WTC11 (cell line): ENCODE results near the gene EIF4G1. TPM values are rescaled to one million over a fixed set of nuclear protein-coding genes. Genes with fewer than 3 reads are reported as not detected.
A peak's percentile ranks its signal among the peaks of the same experiment; 100 is the strongest.

ENCODE experiments used
- ATAC-seq: fragments of 200-7000 bp; cut with Tn5 transposase; 2 replicates; pipeline ENCODE4 v1.10.0; 2021; ENCODE audit warnings: mild to moderate bottlenecking, moderate library complexity
- CTCF ChIA-PET: fragments of 300-600 bp; sonication (Branson Sonifier 250); formaldehyde crosslinking; loops from one replicate; lab custom pipeline; 2021; ENCODE audit warnings: antibody characterized with exemption; lab: Charles Lee
- POLR2A ChIA-PET: fragments of 350-600 bp; sonication (Branson Sonifier 250); formaldehyde crosslinking; loops from one replicate; lab custom pipeline; 2021; ENCODE audit warnings: antibody characterized with exemption; lab: Charles Lee
- DNase-seq: peaks from one replicate; pipeline ENCODE4 v3.0.0; 2021; ENCODE audit warnings: low spot score
- H3K27ac Mint-ChIP-seq: 2 replicates; pipeline ENCODE4 v1.8.0; 2021; ENCODE audit warnings: mixed read lengths
- H3K27me3 Mint-ChIP-seq: 2 replicates; pipeline ENCODE4 v1.8.0; 2021; ENCODE audit warnings: low read depth, mild to moderate bottlenecking, moderate library complexity, mixed read lengths
- H3K36me3 Mint-ChIP-seq: 2 replicates; pipeline ENCODE4 v1.8.0; 2021; ENCODE audit warnings: mixed read lengths
- H3K4me1 Mint-ChIP-seq: 2 replicates; pipeline ENCODE4 v1.8.0; 2022; ENCODE audit warnings: mixed read lengths
- H3K4me3 Mint-ChIP-seq: 2 replicates; pipeline ENCODE4 v1.8.0; 2021; ENCODE audit warnings: mild to moderate bottlenecking, moderate library complexity, mixed read lengths
- H3K9me3 Mint-ChIP-seq: 2 replicates; pipeline ENCODE4 v1.8.0; 2021; ENCODE audit warnings: mixed read lengths
- CDX4 ChIP-seq: fragments of 250-450 bp; sonication (Bioruptor Pico); IDR thresholded peaks from 2 replicates; pipeline ENCODE4 v1.9.0; 2021; ENCODE audit warnings: moderate library complexity, mild to moderate bottlenecking, inconsistent platforms, borderline replicate concordance
- E2F4 ChIP-seq: sonication (generic); formaldehyde crosslinking; IDR thresholded peaks from 2 replicates; pipeline ENCODE4 v1.8.1; 2022; ENCODE audit warnings: low read depth, mild to moderate bottlenecking, moderate library complexity, missing genetic modification reagents, borderline replicate concordance
- ELF4 ChIP-seq: sonication (generic); formaldehyde crosslinking; IDR thresholded peaks from 2 replicates; pipeline ENCODE4 v1.8.1; 2022; ENCODE audit warnings: low read depth, mild to moderate bottlenecking, moderate library complexity, missing genetic modification reagents
- ERG ChIP-seq: fragments of 250-450 bp; sonication (Bioruptor Pico); IDR thresholded peaks from 2 replicates; pipeline ENCODE4 v1.8.0; 2021; ENCODE audit warnings: mild to moderate bottlenecking
- ESRRA ChIP-seq: sonication (generic); formaldehyde crosslinking; IDR thresholded peaks from 2 replicates; pipeline ENCODE4 v1.8.1; 2022; ENCODE audit warnings: mild to moderate bottlenecking, missing genetic modification reagents, borderline replicate concordance
- ETV6 ChIP-seq: sonication (generic); formaldehyde crosslinking; IDR thresholded peaks from 2 replicates; pipeline ENCODE4 v1.8.1; 2022; ENCODE audit warnings: mild to moderate bottlenecking, missing genetic modification reagents
- GTF2I ChIP-seq: fragments of 250-450 bp; sonication (Bioruptor Pico); conservative IDR thresholded peaks from 2 replicates; pipeline ENCODE4 v1.4.0; 2021; ENCODE audit warnings: mild to moderate bottlenecking
- IRF2 ChIP-seq: sonication (generic); formaldehyde crosslinking; IDR thresholded peaks from 2 replicates; pipeline ENCODE4 v1.8.0; 2022; ENCODE audit warnings: low read depth, missing genetic modification reagents, borderline replicate concordance
- MXD4 ChIP-seq: fragments of 250-450 bp; sonication (Bioruptor Pico); IDR thresholded peaks from 2 replicates; pipeline ENCODE4 v1.8.0; 2021; ENCODE audit warnings: mild to moderate bottlenecking, moderate library complexity, borderline replicate concordance
- NR2C2 ChIP-seq: sonication (generic); formaldehyde crosslinking; IDR thresholded peaks from 2 replicates; pipeline ENCODE4 v1.8.0; 2022; ENCODE audit warnings: mild to moderate bottlenecking, missing genetic modification reagents
- NR3C1 ChIP-seq: sonication (generic); formaldehyde crosslinking; conservative IDR thresholded peaks from 2 replicates; pipeline ENCODE4 v1.8.1; 2023; ENCODE audit warnings: low read depth, mild to moderate bottlenecking, missing genetic modification reagents
- RELA ChIP-seq: sonication (generic); formaldehyde crosslinking; IDR thresholded peaks from 2 replicates; pipeline ENCODE4 v1.8.1; 2022; ENCODE audit warnings: missing genetic modification reagents, mild to moderate bottlenecking, borderline replicate concordance
- SOX15 ChIP-seq: fragments of 250-450 bp; sonication (Bioruptor Pico); IDR thresholded peaks from 2 replicates; pipeline ENCODE4 v1.9.0; 2021; ENCODE audit warnings: mild to moderate bottlenecking
- USF1 ChIP-seq: sonication (generic); formaldehyde crosslinking; IDR thresholded peaks from 2 replicates; pipeline ENCODE4 v1.8.0; 2022; ENCODE audit warnings: mild to moderate bottlenecking, missing genetic modification reagents
- USF2 ChIP-seq: sonication (generic); formaldehyde crosslinking; IDR thresholded peaks from 2 replicates; pipeline ENCODE4 v1.8.1; 2023; ENCODE audit warnings: mild to moderate bottlenecking, missing genetic modification reagents, moderate library complexity
- ZBTB43 ChIP-seq: sonication (generic); formaldehyde crosslinking; IDR thresholded peaks from 2 replicates; pipeline ENCODE4 v1.8.1; 2023; ENCODE audit warnings: mild to moderate bottlenecking, missing genetic modification reagents
- ZNF121 ChIP-seq: sonication (generic); formaldehyde crosslinking; IDR thresholded peaks from 2 replicates; pipeline ENCODE4 v1.8.0; 2023; ENCODE audit warnings: missing genetic modification reagents
- ZNF138 ChIP-seq: sonication (generic); formaldehyde crosslinking; conservative IDR thresholded peaks from 2 replicates; pipeline ENCODE4 v1.8.1; 2022; ENCODE audit warnings: mild to moderate bottlenecking, moderate library complexity, missing genetic modification reagents
- total RNA-seq: library from RNA; stranded (reverse); gene quantifications from 3 replicates; pipeline ENCODE4 v1.2.3, GENCODE V29; 2021

Gene EIF4G1
- total RNA-seq, 1 experiment from 2014 or later, result 557 TPM

GRCh38 chr3:184347321-184348056 lies 33.1 kb downstream of the EIF4G1 start:
- TF ChIP-seq ZNF121, result no peak
- no peak for TF ChIP-seq USF1 (CRISPR knock-in tag)
- TF ChIP-seq, all 79 proteins: peak for 0
- ChIA-PET CTCF (interaction anchor here (1.4 to 2.1 kb wide), 2 partner anchors 166 kb away, joined by 5 to 15 read pairs; no protein-coding TSS in a partner anchor), POLR2A (interaction anchor here (0.7 to 1.5 kb wide), 2 partner anchors 8 to 13 kb away, joined by 5 to 6 read pairs; no protein-coding TSS in a partner anchor)
- Mint-ChIP-seq H3K27me3 (no peaks in the 10 kb centered on the region), H3K36me3 (peaks cover 11% of the 10 kb centered on the region), H3K4me3 (no peak overlapping the region), H3K27ac (peak overlapping the region; percentile 31), H3K4me1 (peaks cover 19% of the 10 kb centered on the region), H3K9me3 (no peaks in the 10 kb centered on the region)
- no peak for ATAC-seq
- no peak for DNase-seq

- Mint-ChIP-seq H3K36me3 (peaks cover 7% of the 10 kb centered on the region), H3K4me3 (no peak overlapping the region), H3K9me3 (no peaks in the 10 kb centered on the region), H3K4me1 (peaks cover 19% of the 10 kb centered on the region), H3K27me3 (no peaks in the 10 kb centered on the region), H3K27ac (peak overlapping the region; percentile 31; the same call in 1 of the 2 replicates)
- TF ChIP-seq USF2 (CRISPR knock-in tag) (no peak), ZBTB43 (CRISPR knock-in tag) (no peak), ERG (CRISPR knock-in tag) (no peak), E2F4 (CRISPR knock-in tag) (no peak), IRF2 (CRISPR knock-in tag) (no peak), RELA (CRISPR knock-in tag) (no peak)
- CTCF ChIA-PET, result interaction anchor here (1.4 kb wide), 1 partner anchor 165 kb away, joined by 5 read pairs; no protein-coding TSS in a partner anchor
- ATAC-seq (no peak), DNase-seq (no peak)
- POLR2A ChIA-PET, result interaction anchor here (0.7 to 1.5 kb wide), 2 partner anchors 9 to 13 kb away, joined by 5 to 6 read pairs; no protein-coding TSS in a partner anchor
Observed at GRCh38 chr3:184348057-184348382, 33.6 kb downstream of the EIF4G1 start.

- H3K27ac Mint-ChIP-seq, result no peak overlapping the region
- no peaks in the 10 kb centered on the region for H3K9me3 Mint-ChIP-seq
- no peak overlapping the region for H3K4me3 Mint-ChIP-seq
- peaks cover 3% of the 10 kb centered on the region for H3K36me3 Mint-ChIP-seq
- ChIA-PET POLR2A (interaction anchor here (1.3 kb wide), 1 partner anchor 13 kb away, joined by 3 read pairs; the partner anchor contains the start of gene FAM131A), CTCF (no interaction called here)
- DNase-seq (no peak), ATAC-seq (no peak)
- no peaks in the 10 kb centered on the region for H3K27me3 Mint-ChIP-seq
- H3K4me1 Mint-ChIP-seq, result peaks cover 19% of the 10 kb centered on the region
- TF ChIP-seq GTF2I (CRISPR knock-in tag) (no peak), CDX4 (CRISPR knock-in tag) (no peak), ESRRA (no peak), ZNF138 (CRISPR knock-in tag) (no peak), MXD4 (CRISPR knock-in tag) (no peak), ELF4 (no peak), SOX15 (no peak), ETV6 (no peak), USF2 (CRISPR knock-in tag) (no peak), NR2C2 (CRISPR knock-in tag) (no peak), NR3C1 (CRISPR knock-in tag) (no peak)
Observed at GRCh38 chr3:184349563-184350470, 35.4 kb downstream of the EIF4G1 start.
